Measurements from ENCODE around the gene PRDX1. TPM values are rescaled to one million over a fixed set of nuclear protein-coding genes. Genes with fewer than 3 reads are reported as not detected.
"Not testable (repeated sequence)": the region's sequence is repeated elsewhere in the genome, so short reads cannot be mapped to it uniquely, and the experiment has no call there.

PRDX1 gene
- total RNA-seq, 1 experiment from 2014 or later, result 397 TPM

- Histone ChIP-seq H3K27me3 (ENCODE audit: low read length) (no peaks in the 10 kb centered on the region), H3K4me1 (ENCODE audit: low read length) (peaks cover 16% of the 10 kb centered on the region), H3K9ac (ENCODE audit: low read length) (no peak overlapping the region), H3K9me3 (ENCODE audit: low read length) (no peaks in the 10 kb centered on the region), H2AFZ (ENCODE audit: low read length) (no peak overlapping the region), H3K79me2 (ENCODE audit: low read length) (peaks cover 5% of the 10 kb centered on the region), H3K4me2 (ENCODE audit: low read depth, low read length, poor library complexity, severe bottlenecking) (no peak overlapping the region), H3K27ac (ENCODE audit: low read length) (no peak overlapping the region), H3K9me2 (replicated peaks; ENCODE audit: insufficient read depth, low read length) (no peaks in the 10 kb centered on the region), H4K20me1 (ENCODE audit: insufficient read depth, low read depth, low read length) (no peaks in the 10 kb centered on the region; the same call in 1 of the 2 replicates), H3K36me3 (ENCODE audit: insufficient read depth, low read length) (no peaks in the 10 kb centered on the region), H3K4me3 (ENCODE audit: low read length) (no peak overlapping the region)
- no peak for DNase-seq
Measured at GRCh38 chr1:45526135-45526644, 4.5 kb upstream of the PRDX1 start.

- peaks cover 27% of the 10 kb centered on the region for H3K79me2 ChIP-seq (ENCODE audit: low read length)
- H4K20me1 ChIP-seq (ENCODE audit: insufficient read depth, low read depth, low read length), result peaks cover 15% of the 10 kb centered on the region
- not testable (repeated sequence) for H3K36me3 ChIP-seq (ENCODE audit: insufficient read depth, low read length); H3K4me2 ChIP-seq (ENCODE audit: low read depth, low read length, poor library complexity, severe bottlenecking); H3K27me3 ChIP-seq (ENCODE audit: low read length); H3K27ac ChIP-seq (ENCODE audit: low read length); H3K9me3 ChIP-seq (ENCODE audit: low read length); DNase-seq; H2AFZ ChIP-seq (ENCODE audit: low read length); H3K9ac ChIP-seq (ENCODE audit: low read length); H3K9me2 ChIP-seq (replicated peaks; ENCODE audit: insufficient read depth, low read length); H3K4me3 ChIP-seq (ENCODE audit: low read length)
- peaks cover 30% of the 10 kb centered on the region for H3K4me1 ChIP-seq (ENCODE audit: low read length)
Measured at GRCh38 chr1:45523975-45524374, 2.3 kb upstream of the PRDX1 start.

- not testable (repeated sequence) for H3K9me2 ChIP-seq (replicated peaks; ENCODE audit: insufficient read depth, low read length); H3K27ac ChIP-seq (ENCODE audit: low read length); H3K9me3 ChIP-seq (ENCODE audit: low read length); H3K27me3 ChIP-seq (ENCODE audit: low read length); DNase-seq; H3K9ac ChIP-seq (ENCODE audit: low read length); H3K4me2 ChIP-seq (ENCODE audit: low read depth, low read length, poor library complexity, severe bottlenecking); H3K36me3 ChIP-seq (ENCODE audit: insufficient read depth, low read length); H2AFZ ChIP-seq (ENCODE audit: low read length); H3K4me3 ChIP-seq (ENCODE audit: low read length)
- Histone ChIP-seq H3K4me1 (ENCODE audit: low read length) (peaks cover 34% of the 10 kb centered on the region), H3K79me2 (ENCODE audit: low read length) (peaks cover 31% of the 10 kb centered on the region), H4K20me1 (ENCODE audit: insufficient read depth, low read depth, low read length) (peaks cover 17% of the 10 kb centered on the region)
Measured at GRCh38 chr1:45523516-45523915, 1.8 kb upstream of the PRDX1 start.

GRCh38 chr1:45522324-45523104, 830 bp upstream of the PRDX1 start:
- Histone ChIP-seq H3K9me3 (ENCODE audit: low read length) (no peaks in the 10 kb centered on the region), H2AFZ (ENCODE audit: low read length) (peak overlapping the region; percentile 69), H3K36me3 (ENCODE audit: insufficient read depth, low read length) (peaks cover 11% of the 10 kb centered on the region; the same call in 1 of the 2 replicates), H4K20me1 (ENCODE audit: insufficient read depth, low read depth, low read length) (peaks cover 17% of the 10 kb centered on the region), H3K27ac (ENCODE audit: low read length) (peak overlapping the region; percentile 51), H3K4me2 (ENCODE audit: low read depth, low read length, poor library complexity, severe bottlenecking) (peak overlapping the region; percentile 82), H3K4me3 (ENCODE audit: low read length) (peak overlapping the region; percentile 88), H3K4me1 (ENCODE audit: low read length) (peaks cover 36% of the 10 kb centered on the region), H3K9me2 (replicated peaks; ENCODE audit: insufficient read depth, low read length) (no peaks in the 10 kb centered on the region), H3K79me2 (ENCODE audit: low read length) (peaks cover 38% of the 10 kb centered on the region), H3K9ac (ENCODE audit: low read length) (peak overlapping the region; percentile 95), H3K27me3 (ENCODE audit: low read length) (no peaks in the 10 kb centered on the region)
- no peak for DNase-seq

GRCh38 chr1:45519774-45520173, 1.9 kb downstream of the PRDX1 start:
- H2AFZ ChIP-seq (ENCODE audit: low read length); H3K9me2 ChIP-seq (replicated peaks; ENCODE audit: insufficient read depth, low read length); H3K9me3 ChIP-seq (ENCODE audit: low read length); H3K27me3 ChIP-seq (ENCODE audit: low read length); DNase-seq: not testable (repeated sequence)
- Histone ChIP-seq H4K20me1 (ENCODE audit: insufficient read depth, low read depth, low read length) (peaks cover 21% of the 10 kb centered on the region), H3K79me2 (ENCODE audit: low read length) (peaks cover 41% of the 10 kb centered on the region), H3K27ac (ENCODE audit: low read length) (peak overlapping the region; percentile 26; the same call in 1 of the 2 replicates), H3K4me1 (ENCODE audit: low read length) (peaks cover 29% of the 10 kb centered on the region), H3K4me3 (ENCODE audit: low read length) (peak overlapping the region; percentile 88), H3K36me3 (ENCODE audit: insufficient read depth, low read length) (peaks cover 26% of the 10 kb centered on the region; the same call in 1 of the 2 replicates), H3K9ac (ENCODE audit: low read length) (peak overlapping the region; percentile 95), H3K4me2 (ENCODE audit: low read depth, low read length, poor library complexity, severe bottlenecking) (peak overlapping the region; percentile 82)

GRCh38 chr1:45518910-45519309, 2.8 kb downstream of the PRDX1 start:
- peaks cover 41% of the 10 kb centered on the region for H3K79me2 ChIP-seq (ENCODE audit: low read length)
- peak overlapping the region; percentile 95; the same call in 1 of the 2 replicates for H3K9ac ChIP-seq (ENCODE audit: low read length)
- no peak for DNase-seq
- peak overlapping the region; percentile 82 for H3K4me2 ChIP-seq (ENCODE audit: low read depth, low read length, poor library complexity, severe bottlenecking)
- H3K9me2 ChIP-seq (replicated peaks; ENCODE audit: insufficient read depth, low read length), result no peaks in the 10 kb centered on the region
- no peak overlapping the region for H2AFZ ChIP-seq (ENCODE audit: low read length)
- H3K27ac ChIP-seq (ENCODE audit: low read length), result peak overlapping the region; percentile 26; the same call in 1 of the 2 replicates
- H3K9me3 ChIP-seq (ENCODE audit: low read length), result no peaks in the 10 kb centered on the region
- peaks cover 28% of the 10 kb centered on the region for H3K4me1 ChIP-seq (ENCODE audit: low read length)
- peak overlapping the region; percentile 88; the same call in 1 of the 2 replicates for H3K4me3 ChIP-seq (ENCODE audit: low read length)
- H3K36me3 ChIP-seq (ENCODE audit: insufficient read depth, low read length), result peaks cover 32% of the 10 kb centered on the region
- peaks cover 21% of the 10 kb centered on the region for H4K20me1 ChIP-seq (ENCODE audit: insufficient read depth, low read depth, low read length)
- H3K27me3 ChIP-seq (ENCODE audit: low read length), result no peaks in the 10 kb centered on the region

- H3K36me3 ChIP-seq (ENCODE audit: insufficient read depth, low read length), result peaks cover 34% of the 10 kb centered on the region
- H3K27ac ChIP-seq (ENCODE audit: low read length), result peak overlapping the region; percentile 26; the same call in 1 of the 2 replicates
- H4K20me1 ChIP-seq (ENCODE audit: insufficient read depth, low read depth, low read length), result peaks cover 21% of the 10 kb centered on the region
- H3K4me3 ChIP-seq (ENCODE audit: low read length); H3K9me2 ChIP-seq (replicated peaks; ENCODE audit: insufficient read depth, low read length); H3K9ac ChIP-seq (ENCODE audit: low read length); H3K27me3 ChIP-seq (ENCODE audit: low read length); DNase-seq; H2AFZ ChIP-seq (ENCODE audit: low read length); H3K4me2 ChIP-seq (ENCODE audit: low read depth, low read length, poor library complexity, severe bottlenecking); H3K9me3 ChIP-seq (ENCODE audit: low read length): not testable (repeated sequence)
- H3K79me2 ChIP-seq (ENCODE audit: low read length), result peaks cover 41% of the 10 kb centered on the region
- peaks cover 28% of the 10 kb centered on the region for H3K4me1 ChIP-seq (ENCODE audit: low read length)
Measured at GRCh38 chr1:45518366-45518765, 3.3 kb downstream of the PRDX1 start.

GRCh38 chr1:45516465-45516864, 5.2 kb downstream of the PRDX1 start:
- peaks cover 21% of the 10 kb centered on the region for H4K20me1 ChIP-seq (ENCODE audit: insufficient read depth, low read depth, low read length)
- no peak overlapping the region for H3K4me3 ChIP-seq (ENCODE audit: low read length)
- peaks cover 20% of the 10 kb centered on the region for H3K4me1 ChIP-seq (ENCODE audit: low read length)
- no peaks in the 10 kb centered on the region for H3K9me3 ChIP-seq (ENCODE audit: low read length)
- no peak overlapping the region for H3K9ac ChIP-seq (ENCODE audit: low read length)
- peaks cover 47% of the 10 kb centered on the region for H3K36me3 ChIP-seq (ENCODE audit: insufficient read depth, low read length)
- no peak overlapping the region for H3K27ac ChIP-seq (ENCODE audit: low read length)
- H3K9me2 ChIP-seq (replicated peaks; ENCODE audit: insufficient read depth, low read length), result no peaks in the 10 kb centered on the region
- H2AFZ ChIP-seq (ENCODE audit: low read length), result no peak overlapping the region
- no peaks in the 10 kb centered on the region for H3K27me3 ChIP-seq (ENCODE audit: low read length)
- no peak for DNase-seq
- peaks cover 39% of the 10 kb centered on the region for H3K79me2 ChIP-seq (ENCODE audit: low read length)
- H3K4me2 ChIP-seq (ENCODE audit: low read depth, low read length, poor library complexity, severe bottlenecking), result no peak overlapping the region

All from Karpas-422 (cell line).